ENCODE results near the gene VWA2.

Gene VWA2

DNA sequence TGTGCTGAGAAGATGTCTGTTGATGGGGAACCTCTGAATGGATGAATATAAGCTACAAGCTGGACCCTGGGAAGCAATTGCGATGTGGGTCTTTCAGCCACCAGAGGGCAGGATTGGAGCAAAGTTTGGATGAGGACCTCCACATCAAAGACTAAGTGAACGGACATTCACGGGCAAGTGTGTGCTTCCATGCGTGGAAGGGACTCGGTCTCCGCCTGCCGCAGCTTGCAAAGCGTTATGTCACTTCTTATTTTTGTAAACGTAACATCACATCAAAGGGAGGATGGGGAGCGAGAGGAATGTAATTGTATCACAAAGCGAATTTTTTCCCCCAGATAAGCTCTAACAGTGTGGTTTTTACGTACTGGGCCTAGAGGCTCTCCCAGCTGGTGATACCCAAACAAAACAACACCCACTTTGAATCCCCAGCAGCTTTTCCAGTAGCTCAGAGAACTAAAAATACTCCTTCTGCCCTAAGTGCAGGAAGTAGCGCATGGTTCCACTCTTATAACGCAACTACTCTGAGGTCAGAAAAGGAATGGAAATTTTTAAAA is 65.0 kb downstream of the VWA2 start:
- no peak for TF ChIP-seq GATA3 (IDR thresholded peaks at IDR 0.05; ENCODE audit: low read depth, low read length)
- no peak for TF ChIP-seq GATA2 (IDR thresholded peaks at IDR 0.05; ENCODE audit: low read depth, low read length)

DNA sequence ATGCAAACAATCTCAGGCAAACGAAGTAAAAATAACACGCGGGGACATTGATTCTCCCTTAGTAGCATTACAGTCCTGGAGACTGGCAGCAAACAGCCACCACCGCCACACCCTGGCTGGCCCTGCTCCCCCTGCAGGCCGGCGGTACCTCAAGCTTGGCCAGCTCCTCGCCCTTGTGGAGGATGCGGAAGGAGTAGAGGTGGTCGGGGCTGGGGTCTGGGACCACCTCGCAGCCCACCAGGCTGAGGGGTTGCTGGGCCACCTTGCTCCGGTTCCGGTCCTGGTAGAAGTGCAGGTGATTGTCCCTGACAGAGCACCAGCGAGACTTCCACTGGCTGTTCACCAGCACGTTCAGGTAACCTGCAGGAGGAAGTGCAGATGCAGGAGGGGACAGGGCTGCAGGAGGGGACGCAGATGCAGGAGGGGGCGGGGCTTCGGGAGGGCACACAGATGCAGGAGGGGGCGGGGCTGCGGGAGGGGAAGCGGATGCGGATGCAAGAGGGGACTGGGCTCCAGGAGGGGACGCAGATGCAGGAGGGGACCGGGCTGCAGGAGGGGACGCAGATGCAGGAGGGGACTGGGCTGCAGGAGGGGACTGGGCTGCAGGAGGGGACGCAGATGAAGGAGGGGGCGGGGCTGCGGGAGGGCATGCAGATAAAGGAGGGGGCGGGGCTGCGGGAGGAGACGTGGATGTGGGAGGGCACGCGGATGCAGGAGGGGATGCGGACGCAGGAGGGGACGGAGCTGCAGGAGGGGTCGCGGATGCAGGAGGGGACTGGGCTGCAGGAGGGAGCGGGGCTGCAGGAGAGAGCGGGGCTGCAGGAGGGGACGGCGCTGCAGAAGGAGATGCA is 65.7 kb downstream of the VWA2 start:
- no peak for TF ChIP-seq GATA3 (IDR thresholded peaks at IDR 0.05; ENCODE audit: low read depth, low read length)
- TF ChIP-seq GATA2 (IDR thresholded peaks at IDR 0.05; ENCODE audit: low read depth, low read length), result no peak

DNA sequence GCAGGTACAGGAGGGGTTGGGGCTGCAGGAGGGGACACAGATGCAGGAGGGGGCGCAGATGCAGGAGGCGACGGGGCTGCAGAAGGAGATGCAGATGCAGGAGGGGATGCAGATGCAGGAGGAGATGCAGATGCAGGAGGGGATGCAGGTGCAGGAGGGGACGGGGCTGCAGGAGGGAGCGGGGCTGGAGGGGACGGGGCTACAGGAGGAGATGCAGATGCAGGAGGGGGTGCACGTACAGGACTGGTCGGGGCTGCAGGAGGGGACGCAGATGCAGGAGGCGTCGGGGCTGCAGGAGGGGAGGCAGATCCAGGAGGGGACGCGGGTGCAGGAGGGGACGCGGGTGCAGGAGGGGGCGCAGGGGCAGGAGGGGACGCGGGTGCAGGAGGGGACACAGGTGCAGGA is 66.5 kb downstream of the VWA2 start:
- TF ChIP-seq GATA3 (IDR thresholded peaks at IDR 0.05; ENCODE audit: low read depth, low read length) (no peak), GATA2 (IDR thresholded peaks at IDR 0.05; ENCODE audit: low read depth, low read length) (no peak)

DNA sequence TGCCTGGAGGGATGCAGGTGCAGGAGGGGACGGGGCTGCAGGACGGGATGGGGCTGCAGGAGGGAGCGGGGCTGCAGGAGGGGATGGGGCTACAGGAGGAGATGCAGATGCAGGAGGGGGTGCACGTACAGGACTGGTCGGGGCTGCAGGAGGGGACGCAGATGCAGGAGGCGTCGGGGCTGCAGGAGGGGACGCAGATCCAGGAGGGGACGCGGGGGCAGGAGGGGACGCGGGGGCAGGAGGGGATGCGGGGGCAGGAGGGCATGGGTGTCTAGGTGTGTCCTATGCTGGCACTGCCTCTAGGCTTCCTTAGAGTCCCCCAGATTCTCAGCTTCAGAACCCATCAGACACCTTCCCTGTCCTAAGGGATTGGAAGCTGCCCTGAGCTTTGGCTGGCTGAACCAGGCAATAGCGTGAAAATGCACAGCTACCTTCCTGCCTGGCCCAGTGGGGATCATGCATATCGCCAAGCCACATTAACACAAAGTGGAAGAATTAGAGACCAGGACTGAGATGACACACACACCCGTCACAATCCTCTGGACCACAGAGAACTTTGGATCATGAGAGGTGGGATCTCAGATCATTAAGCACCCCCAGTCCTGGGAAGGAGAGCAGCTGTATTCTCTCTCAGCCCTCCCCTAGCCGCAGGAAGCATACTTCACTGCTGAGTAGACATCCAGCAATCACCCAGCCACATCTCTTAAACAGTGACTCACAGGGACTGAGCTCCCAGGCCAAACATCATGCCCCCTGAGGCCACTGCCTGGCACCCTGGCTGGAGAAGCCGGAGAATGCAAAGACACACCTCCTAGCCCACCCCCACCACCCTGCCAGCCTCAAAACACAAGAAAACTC is 67.3 kb downstream of the VWA2 start:
- no peak for TF ChIP-seq GATA3 (IDR thresholded peaks at IDR 0.05; ENCODE audit: low read depth, low read length)
- no peak for TF ChIP-seq GATA2 (IDR thresholded peaks at IDR 0.05; ENCODE audit: low read depth, low read length)

DNA sequence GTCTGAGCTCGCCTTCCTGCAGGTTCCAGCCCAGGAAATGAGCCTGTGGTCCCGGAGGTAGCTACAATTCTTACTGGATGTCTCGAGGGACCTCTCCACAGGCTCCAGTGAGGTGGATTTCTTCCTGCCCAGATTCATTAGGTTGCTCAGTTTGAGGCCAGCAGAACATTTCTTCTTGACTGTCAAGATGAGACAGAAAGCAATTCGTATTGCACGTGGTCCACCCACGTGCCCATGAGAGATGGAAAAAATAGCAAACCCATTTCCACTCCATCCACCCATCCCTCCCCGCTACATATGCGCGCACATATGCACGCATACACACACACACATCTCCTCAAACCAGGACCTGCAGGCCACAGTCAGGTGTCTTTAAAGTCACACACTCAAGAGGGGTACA is 68.7 kb downstream of the VWA2 start:
- TF ChIP-seq GATA2 (IDR thresholded peaks at IDR 0.05; ENCODE audit: low read depth, low read length), result no peak
- TF ChIP-seq GATA3 (IDR thresholded peaks at IDR 0.05; ENCODE audit: low read depth, low read length), result no peak

DNA sequence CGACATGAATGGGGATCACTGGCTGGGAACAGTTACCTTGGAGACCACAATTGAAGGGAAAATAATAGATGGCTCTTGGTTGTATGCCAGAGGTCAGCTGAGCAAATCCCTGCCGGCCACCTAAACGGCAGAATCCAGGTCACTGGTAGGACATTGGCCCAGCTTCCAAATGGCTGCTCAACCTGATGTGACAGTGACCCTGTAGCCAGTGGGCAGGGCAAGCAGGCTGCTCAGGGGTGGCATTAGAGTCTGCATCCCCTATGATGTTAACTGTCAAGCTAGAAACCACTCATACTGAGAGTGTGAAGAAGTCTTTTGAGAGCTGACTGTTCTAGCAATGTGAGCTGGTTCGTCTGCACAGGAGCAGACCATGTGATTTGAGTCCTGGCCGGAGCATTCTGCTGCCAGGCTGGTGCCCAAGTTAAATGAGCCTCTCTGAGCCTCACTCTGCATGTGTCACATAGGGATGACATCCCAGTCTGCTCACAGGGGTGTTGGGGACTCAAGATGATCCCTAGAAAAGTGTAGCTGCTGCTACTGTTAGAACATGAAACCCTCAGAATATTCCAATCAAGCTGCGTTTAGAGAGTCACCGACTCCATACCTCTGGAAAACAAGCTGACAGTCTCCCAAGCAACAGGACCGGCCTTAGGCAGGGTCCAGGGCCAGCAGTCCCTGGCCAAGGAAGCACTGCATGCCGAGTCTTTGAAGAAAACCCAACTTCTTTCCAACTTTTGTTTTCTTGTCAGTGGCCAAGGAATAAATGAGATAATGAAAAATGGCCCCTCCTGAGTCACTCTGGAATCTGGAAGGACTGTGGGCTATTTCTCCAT is 69.7 kb downstream of the VWA2 start:
- TF ChIP-seq GATA2 (IDR thresholded peaks at IDR 0.05; ENCODE audit: low read depth, low read length), result no peak
- TF ChIP-seq GATA3 (IDR thresholded peaks at IDR 0.05; ENCODE audit: low read depth, low read length), result no peak

DNA sequence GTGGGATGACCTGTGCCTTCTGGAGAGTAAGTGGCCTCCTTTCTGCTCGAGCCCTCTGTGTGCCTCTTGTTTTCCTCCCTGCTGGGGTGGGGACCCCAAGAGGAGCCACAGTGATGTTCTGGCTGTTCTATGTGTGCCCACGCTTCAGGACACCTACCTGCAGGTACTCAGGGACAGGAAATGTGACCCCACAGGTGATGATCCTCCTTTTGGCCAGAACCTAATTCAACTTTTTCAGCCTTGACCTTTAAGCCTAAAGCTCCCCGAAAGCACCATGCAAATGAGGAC is 70.3 kb downstream of the VWA2 start:
- no peak for TF ChIP-seq GATA2 (IDR thresholded peaks at IDR 0.05; ENCODE audit: low read depth, low read length)
- no peak for TF ChIP-seq GATA3 (IDR thresholded peaks at IDR 0.05; ENCODE audit: low read depth, low read length)

DNA sequence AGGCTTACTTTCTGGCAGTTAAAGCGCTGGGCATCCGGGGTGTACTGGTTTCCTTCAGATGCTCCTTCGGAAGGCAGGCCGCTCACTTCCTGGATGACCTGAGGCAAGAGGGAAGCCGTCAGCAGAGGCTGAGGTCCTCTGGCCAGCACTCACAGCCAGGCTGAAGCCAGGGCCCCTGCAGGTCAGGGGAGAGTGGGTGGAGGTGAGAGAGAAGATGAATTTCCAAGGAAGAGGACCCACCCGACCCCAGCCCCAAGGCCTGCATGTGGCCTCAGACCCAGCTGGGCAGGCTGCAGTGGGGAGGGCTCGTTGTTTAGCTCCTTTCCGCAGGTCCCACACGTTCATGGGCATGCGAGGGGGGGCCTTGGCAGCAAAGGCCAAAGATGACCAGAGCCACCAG is 71.3 kb downstream of the VWA2 start:
- no peak for TF ChIP-seq GATA2 (IDR thresholded peaks at IDR 0.05; ENCODE audit: low read depth, low read length)
- no peak for TF ChIP-seq GATA3 (IDR thresholded peaks at IDR 0.05; ENCODE audit: low read depth, low read length)

DNA sequence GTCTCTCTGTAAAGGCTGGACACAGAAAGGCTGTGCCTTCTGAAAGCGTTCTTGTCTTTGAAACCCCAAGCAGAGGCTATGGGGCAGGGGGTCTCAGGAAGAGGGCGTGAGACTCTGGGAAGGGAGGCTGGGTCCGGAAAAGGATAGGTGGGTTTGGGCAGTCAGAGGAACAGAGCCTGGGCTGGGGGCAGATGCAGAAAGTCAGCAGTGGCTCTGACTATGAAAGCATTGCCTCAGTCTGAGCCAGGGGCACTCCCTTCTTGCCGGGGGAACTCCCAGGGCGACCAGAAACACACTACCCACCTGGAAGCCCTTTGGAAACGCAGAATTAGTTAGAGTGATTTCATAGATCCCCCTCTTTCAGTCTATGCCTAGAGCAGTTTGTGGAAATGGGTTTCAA is 72.0 kb downstream of the VWA2 start:
- TF ChIP-seq GATA3 (IDR thresholded peaks at IDR 0.05; ENCODE audit: low read depth, low read length), result no peak
- no peak for TF ChIP-seq GATA2 (IDR thresholded peaks at IDR 0.05; ENCODE audit: low read depth, low read length)

DNA sequence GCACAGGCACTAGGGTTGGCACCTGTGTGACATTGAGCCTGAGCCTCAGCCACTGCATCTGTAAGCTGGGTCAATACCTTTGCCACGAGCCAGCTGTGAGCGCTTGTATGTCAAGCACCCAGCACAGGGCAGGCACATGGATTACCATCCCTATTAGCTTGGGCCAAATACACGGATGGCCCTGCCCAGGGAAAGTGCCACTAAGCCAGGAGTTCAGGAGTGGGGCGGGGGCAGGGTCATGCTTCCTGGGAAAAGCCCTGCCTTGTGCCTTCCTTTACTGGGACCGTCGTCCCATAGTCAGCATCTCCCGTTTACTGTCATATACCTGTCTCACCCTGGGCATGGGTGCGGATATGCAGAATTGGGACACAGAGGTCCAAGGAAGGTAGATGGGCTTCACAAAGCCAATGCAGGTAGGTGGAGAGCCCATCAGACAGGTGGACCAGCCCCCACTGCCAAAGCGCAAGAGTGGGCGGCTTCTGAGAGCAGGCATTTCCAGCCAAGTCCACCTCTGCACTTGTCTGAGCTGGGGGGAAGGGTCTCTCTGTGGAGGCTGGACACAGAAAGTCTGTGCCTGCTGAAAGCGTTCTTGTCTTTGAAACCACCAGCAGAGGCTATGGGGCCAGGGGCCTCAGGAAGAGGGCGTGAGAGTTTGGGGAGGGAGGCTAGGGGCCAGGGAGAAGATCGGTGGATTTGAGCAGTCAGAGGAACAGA is 72.6 kb downstream of the VWA2 start:
- no peak for TF ChIP-seq GATA3 (IDR thresholded peaks at IDR 0.05; ENCODE audit: low read depth, low read length)
- no peak for TF ChIP-seq GATA2 (IDR thresholded peaks at IDR 0.05; ENCODE audit: low read depth, low read length)

DNA sequence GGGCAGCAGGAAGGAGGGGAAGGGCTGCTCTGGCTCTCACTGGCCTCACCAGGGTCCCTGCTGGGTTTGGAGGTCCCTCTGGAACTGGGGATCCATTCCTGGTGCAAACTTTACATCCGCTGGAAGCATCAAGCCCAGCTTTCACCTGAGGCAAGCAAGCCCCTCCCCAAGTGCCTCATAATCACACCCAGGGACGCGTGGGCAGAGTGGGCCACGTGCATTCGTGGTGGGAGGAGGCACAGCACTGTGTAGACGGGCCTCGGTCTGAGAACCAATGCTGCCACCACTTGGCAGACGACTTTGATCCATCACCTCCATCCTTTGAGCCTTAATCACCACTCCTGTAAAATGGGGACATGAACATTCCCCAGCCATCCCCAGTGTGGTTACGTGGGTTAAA is 74.1 kb downstream of the VWA2 start:
- no peak for TF ChIP-seq GATA2 (IDR thresholded peaks at IDR 0.05; ENCODE audit: low read depth, low read length)
- no peak for TF ChIP-seq GATA3 (IDR thresholded peaks at IDR 0.05; ENCODE audit: low read depth, low read length)

DNA sequence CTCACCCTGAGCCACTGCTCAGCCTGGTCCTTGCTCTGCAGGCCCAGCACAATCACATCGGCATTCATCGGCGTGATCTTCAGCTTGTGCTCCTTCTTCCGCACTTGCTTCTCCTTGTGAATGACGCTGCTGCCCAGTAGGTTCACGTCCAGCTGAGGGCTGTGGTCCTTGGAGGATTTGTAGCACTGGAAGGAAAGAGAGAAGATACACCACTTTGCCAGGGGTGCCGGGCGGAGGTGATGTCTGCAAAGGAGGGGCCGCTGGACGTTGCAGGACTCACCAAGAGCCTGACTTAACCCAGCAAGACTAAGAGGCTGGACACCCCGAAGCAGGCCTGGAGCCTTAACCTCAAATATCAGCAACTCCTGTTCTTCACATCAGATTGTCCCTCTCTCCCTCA is 74.8 kb downstream of the VWA2 start:
- TF ChIP-seq GATA3 (IDR thresholded peaks at IDR 0.05; ENCODE audit: low read depth, low read length), result no peak
- TF ChIP-seq GATA2 (IDR thresholded peaks at IDR 0.05; ENCODE audit: low read depth, low read length), result no peak

Data from SH-SY5Y (cell line).